HUDEP-2 (cell line): ENCODE measurements around the gene IGSF8.

Experiments used
- DNase-seq, 76 experiments: peaks; one replicate each; lab custom pipeline; 2025; ENCODE audit not compliant: unreplicated experiment in 76 of 76; lab: John Stamatoyannopoulos, UW

IGSF8 gene, protein sequence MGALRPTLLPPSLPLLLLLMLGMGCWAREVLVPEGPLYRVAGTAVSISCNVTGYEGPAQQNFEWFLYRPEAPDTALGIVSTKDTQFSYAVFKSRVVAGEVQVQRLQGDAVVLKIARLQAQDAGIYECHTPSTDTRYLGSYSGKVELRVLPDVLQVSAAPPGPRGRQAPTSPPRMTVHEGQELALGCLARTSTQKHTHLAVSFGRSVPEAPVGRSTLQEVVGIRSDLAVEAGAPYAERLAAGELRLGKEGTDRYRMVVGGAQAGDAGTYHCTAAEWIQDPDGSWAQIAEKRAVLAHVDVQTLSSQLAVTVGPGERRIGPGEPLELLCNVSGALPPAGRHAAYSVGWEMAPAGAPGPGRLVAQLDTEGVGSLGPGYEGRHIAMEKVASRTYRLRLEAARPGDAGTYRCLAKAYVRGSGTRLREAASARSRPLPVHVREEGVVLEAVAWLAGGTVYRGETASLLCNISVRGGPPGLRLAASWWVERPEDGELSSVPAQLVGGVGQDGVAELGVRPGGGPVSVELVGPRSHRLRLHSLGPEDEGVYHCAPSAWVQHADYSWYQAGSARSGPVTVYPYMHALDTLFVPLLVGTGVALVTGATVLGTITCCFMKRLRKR

DNA sequence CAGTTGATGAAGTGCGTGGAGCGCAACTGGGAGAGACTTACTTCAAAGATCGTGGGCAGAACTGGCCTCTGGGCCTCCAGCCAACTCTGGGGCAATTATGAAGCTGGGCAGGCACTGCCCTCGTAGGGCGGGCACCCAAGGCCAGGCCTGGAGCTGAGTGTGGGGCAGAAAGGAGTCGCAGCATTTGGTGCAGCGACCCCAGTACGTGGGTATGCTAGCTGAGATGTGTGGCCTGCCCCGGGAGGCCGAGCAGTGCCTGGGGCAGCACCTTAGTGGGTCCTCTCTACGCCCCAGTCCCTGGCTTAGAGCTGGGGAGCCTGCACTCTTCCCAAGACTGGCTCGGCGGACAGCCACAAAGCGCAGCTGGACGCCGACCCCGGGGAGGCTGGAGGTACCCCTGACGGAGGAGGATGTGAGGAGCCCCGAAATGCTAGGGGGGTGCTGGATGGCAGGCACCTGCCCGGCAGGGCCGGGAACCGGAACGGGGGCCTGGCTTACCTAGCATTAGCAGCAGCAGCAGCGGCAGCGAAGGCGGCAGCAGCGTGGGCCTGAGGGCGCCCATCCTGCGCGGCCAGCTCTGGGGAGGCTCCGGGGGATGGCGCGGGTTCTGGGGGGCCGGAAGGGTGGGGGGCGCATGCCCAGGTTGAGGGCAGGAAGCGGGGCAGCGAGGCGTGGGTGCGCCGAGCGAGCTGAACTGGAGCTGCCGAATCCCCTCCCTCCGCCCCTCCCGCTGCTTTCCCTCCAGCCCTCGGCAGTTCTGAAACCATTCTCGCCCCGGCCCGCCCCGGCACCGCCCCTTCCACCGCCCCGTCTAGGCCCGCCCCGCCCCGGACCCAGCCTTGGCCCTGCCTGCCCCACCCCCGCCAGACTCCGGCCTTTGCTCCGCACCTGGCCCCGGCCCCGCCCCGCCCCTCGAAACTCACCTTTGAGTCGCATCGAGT lies at the start of gene IGSF8:
IGSF8 (minus strand) TSS at position 709 of the 941 bp plus-strand sequence; CDS start at position 562, 147 bp downstream.
- peak in 51 of 76 experiments; percentile 8 to 90 (median 79) for DNase-seq

DNA sequence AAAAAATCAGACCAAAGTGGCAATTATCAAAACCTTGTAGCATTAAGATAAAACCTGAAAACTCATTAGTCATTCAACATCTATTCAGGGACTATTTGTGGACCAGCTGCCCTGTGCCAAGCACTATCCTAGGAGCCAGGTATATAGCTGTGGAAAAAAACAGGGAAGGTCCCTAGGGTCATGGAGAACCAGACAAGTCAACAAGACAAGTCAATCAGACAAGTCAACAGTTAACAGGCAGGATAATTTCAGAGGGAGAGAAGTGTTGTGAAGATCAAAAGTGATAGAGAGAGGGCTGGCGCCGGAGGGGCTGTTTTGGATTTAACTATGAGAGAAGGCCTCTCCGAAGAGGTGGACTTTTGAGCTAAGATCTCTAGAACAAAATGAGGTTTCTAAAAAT lies 49.7 kb upstream of the IGSF8 start:
- DNase-seq: no peak

DNA sequence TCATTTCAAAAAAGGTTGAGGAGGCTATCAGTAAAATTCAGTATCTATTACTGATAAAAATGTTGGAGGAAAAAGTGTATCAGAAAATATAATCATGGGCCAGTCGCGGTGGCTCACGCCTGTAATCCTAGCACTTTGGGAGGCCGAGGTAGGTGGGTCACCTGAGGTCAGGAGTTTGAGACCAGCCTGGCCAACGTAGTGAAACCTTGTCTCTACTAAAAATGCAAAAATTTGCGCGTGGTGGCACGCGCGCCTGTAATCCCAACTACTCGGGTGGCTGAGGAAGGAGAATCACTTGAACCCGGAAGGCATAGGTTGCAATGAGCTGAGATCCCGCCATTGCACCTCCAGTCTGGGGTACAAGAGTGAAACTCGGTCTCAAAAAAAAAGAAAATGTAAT lies 47.7 kb upstream of the IGSF8 start:
- DNase-seq: no peak

DNA sequence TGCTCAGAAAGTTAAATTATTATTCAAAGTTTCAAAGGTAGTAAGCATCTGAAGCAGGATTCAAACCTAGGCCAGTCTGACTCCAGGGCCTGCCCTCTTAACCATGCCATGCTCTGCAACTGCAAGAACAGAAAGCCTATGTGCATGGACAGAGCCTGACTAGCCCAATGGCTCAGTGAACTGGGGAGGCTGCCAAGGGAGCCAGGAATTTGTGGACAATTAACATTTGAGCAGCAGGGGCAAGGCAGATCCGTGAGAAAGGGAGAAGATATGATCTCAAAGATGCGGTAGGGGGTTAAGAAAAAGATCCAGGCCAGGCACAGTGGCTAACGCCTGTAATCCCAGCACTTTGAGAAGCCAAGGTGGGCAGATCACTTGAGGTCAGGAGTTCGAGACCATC lies 46.5 kb upstream of the IGSF8 start:
- DNase-seq: no peak

DNA sequence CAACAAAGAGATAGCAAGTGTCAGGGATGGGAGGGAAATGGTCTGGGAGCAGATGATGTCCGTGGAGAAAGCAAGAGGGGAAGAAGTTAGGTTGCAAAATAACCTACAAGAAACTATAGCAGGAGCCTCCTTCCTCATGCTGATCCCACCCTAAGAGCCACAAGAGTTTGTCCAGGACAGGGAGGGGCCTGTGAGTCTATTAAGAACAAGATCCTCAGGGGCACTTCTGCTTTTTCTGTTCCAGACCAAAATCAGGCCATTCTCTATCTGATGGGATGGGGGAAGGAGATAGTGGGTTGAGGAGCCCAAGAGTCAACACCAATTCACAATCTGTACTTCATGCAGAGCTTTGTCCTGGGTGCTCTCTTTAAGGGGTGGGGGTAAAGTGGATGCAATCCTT lies 45.3 kb upstream of the IGSF8 start:
- no peak for DNase-seq

DNA sequence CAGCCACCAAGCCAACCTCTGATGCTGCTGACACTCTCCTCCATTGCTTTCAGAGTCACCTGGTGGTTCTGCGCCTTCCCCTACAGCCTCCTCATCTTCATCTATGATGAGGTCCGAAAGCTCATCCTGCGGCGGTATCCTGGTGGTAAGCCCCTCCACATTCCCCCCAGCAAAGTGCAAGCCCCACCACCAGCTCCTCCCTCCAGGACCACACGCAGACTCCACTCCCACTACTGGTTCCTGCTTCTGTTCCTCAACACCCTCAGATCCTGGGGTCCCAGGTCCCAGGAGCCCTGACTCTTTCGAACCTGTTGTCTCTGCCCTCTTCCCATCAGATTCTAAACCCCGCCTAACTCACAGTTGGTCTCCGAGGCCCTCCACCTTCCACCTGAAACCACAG lies 41.4 kb upstream of the IGSF8 start:
- DNase-seq: no peak

DNA sequence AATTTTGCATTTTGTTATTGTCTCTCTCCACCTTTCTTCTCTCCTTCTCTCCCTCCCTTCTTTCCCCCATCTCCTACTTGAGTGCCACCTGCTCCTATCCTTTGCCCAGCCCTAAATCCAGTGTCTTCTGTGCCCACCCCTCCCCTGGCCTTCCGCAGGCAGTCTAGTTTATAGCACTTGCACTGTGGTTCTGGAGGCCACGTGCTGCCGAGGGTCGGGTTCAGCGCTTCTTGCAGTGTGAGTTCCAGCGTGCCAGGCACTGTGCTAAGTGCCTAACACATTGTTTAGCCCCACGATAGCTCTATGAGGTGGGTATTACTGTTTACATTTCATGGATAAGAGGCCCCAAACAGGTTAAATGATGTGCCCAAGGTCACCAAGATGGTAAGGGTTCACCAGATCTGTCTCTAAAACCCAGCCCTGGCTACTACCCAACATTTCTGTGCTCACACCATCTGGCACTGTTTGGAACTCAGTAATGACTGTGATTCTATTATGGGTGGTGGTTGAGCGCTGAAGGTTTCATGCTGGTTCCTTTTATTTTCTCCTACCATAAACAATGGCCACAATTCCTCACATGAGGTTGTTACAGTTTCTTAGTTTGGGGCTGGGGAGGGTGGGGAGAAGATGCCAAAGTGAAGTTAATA lies 38.9 kb upstream of the IGSF8 start:
- DNase-seq: no peak

DNA sequence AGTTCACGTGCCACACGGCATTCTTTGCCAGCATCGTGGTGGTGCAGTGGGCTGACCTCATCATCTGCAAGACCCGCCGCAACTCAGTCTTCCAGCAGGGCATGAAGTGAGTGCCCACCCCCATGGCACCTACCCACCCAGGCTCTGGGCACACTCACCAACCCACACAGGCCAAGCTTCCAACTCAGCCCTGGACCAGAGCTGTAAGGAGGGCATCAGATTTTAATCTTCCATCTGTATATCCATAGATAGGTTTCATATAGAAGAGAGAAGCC lies 38.4 kb upstream of the IGSF8 start:
- no peak for DNase-seq

DNA sequence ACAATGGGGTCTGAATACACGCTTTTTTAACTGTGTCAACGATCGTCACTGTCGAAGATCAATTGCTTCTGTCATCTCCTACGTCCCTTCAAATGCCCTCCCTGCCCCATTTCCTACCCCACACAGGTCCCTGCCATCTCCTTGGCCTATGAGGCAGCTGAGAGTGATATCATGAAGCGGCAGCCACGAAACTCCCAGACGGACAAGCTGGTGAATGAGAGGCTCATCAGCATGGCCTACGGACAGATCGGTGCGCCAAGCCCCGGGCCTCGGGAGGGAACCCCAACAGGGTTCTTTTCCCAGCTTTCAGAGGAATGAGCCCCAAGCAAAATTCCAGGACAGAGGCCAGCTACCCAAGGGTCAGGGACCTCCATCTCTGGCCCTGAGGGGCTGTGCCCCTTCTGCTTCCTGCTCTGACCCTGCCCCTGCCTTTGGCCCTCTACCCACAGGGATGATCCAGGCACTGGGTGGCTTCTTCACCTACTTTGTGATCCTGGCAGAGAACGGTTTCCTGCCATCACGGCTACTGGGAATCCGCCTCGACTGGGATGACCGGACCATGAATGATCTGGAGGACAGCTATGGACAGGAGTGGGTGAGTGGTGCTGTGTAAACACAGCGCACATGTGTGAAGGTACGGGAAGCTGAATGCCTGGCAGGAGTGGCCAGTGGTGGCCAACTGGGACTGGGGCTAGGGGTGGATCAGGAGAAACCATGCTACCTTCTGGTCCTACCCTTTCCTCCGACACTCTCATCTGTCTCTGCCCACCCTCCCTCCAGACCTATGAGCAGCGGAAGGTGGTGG lies 37.9 kb upstream of the IGSF8 start:
- DNase-seq: no peak

DNA sequence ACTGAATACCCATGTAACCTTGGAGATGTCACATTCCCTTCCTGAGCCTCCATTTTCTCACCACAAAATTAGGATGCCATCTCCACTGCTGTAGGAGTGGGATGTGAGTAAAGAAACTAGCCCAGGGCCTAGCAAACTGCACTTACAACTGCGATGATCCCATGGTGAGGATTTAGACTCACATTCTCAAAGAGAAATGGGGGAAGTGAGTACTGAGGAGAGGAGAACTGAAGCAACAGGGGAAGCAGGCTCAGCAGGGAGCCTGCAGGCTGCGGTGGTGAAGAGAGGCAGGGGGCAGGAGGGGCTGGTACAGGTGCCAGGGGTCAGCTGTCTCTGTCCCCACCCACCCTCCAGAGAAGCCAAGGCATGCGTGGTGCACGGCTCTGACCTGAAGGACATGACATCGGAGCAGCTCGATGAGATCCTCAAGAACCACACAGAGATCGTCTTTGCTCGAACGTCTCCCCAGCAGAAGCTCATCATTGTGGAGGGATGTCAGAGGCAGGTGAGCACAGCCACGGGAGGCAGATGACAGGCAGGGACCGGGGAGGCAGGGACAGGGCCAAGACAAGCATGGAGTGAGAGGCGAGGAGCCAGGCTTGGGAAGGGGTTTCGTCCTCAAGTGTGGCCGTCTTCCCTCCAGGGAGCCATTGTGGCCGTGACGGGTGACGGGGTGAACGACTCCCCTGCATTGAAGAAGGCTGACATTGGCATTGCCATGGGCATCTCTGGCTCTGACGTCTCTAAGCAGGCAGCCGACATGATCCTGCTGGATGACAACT lies 36.6 kb upstream of the IGSF8 start:
- no peak for DNase-seq

DNA sequence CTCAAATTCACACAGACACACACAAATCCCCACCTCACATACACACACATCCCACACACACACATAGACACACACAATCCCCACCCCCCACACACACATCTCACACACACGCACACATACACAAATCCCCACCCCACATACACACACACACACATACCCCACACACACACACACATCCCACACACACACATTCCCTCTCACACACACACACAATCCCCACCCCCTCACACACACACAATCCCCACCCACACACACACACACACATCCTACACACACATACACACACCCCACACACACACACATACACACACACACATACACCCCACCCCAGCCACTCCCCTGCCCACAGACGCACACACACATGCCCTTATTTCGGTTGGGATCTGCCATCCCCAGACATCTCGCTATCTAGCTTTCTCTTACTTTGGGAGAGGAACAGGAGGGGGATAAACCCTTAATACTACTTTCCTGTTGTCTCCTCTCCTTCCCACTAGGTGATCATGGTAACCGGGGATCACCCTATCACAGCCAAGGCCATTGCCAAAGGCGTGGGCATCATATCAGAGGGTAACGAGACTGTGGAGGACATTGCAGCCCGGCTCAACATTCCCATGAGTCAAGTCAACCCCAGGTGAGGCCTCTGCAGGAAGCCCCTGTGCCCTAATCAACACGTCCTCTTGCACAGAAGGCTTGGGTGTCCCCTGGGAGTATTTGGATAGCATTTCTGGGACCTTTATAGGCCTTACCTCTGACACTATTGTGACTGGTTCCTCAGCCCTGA lies 35.8 kb upstream of the IGSF8 start:
- no peak for DNase-seq

DNA sequence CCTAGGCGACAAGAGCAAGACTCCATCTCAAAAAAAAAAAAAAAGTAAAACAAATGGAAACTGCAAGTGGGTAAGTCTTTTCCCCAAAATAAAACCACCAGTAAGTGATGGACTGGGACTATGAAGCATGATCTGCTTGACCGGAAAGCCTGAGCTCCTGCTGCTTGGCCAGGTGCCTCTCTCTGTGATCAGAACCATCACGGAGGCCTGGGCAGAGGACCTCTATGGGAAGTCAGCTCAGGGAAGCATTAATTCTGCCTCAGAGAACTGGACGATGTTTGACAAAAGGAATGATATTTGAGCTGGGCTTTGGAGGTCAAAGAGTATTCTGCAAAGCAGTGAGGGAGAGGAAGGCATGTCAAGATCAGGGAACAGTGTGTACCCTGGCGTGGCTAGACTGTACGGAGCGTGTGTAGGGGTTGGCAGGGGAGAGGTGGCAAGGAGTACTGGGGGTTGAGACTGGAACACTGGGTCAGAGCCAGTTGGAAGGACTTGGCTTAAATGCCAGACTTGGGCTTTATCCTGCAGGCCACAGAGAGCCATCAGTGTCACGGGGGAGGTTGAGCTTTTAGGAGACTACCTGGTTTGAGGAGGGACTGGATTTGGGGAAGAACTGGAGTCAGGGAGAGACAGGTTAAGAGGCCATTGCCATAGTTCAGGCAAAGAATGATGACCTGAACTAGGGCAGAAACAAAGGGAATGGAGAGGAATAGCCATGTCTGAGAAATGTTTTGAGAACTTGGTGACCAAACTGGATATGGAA lies 33.6 kb upstream of the IGSF8 start:
- DNase-seq: no peak

DNA sequence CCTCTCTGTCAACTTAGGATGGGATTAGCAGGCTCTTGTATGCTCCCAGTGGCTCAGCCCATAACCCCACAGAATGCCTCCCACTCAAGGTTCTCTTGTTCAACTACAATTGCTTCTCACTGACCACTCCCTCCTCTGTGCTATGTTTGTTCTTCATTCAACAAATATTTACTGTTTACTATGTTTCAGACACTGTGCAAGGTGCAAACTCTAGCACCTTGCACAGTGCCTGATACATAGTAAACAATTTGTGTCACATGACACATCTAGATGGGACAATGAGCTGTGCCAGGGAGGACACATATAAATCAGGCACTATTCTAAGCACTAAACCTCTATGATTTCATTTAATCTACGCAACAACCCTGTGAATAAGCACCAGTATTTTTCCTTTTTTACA lies 32.5 kb upstream of the IGSF8 start:
- no peak for DNase-seq

DNA sequence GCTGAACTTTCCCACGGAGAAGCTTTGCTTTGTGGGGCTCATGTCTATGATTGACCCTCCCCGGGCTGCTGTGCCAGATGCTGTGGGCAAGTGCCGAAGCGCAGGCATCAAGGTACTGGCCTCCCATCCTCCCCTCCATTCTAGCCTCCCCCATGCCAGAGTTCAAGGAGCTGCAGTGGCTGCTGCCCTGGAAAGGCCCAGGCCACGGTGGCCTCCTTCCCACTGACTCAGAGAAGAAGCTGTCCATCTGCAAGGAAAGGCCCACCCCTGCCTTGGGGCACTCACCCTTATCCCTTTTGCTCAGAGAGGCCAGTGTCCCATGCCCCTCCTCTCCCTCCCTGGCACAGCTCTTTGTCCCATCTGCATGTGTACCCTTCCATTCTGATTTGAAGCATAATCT lies 32.1 kb upstream of the IGSF8 start:
- DNase-seq: no peak

DNA sequence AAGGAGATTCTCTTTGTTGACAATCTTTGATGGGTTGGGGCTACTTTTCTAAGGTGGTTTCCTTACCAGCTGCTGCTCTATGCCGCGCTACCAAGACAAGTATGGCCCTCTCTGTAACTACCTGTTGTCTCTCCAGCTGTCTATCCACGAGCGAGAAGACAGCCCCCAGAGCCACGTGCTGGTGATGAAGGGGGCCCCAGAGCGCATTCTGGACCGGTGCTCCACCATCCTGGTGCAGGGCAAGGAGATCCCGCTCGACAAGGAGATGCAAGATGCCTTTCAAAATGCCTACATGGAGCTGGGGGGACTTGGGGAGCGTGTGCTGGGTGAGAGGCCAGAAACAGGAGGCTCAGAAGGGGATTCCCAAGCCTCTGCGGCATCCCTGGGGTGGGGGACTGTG lies 31.5 kb upstream of the IGSF8 start:
- DNase-seq: no peak

DNA sequence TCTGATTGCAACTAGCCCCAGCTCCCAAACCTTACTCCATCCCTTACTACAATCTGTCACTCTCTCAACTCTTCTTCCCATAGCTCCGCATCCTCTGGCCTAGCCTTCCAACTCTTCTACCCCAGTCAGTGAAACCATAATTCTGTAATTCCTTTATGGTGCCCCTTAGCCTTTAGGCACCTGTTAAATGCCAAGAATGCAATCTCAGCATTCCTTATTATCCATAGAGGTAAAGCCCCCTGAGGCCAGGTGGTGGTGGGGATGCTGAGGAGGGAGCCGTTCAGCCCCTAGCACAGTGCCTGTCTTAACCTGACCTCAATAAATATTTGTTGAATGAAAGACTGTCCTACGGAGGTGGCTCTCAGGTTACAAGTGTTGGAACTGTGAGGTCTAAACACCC lies 31.1 kb upstream of the IGSF8 start:
- DNase-seq: no peak

DNA sequence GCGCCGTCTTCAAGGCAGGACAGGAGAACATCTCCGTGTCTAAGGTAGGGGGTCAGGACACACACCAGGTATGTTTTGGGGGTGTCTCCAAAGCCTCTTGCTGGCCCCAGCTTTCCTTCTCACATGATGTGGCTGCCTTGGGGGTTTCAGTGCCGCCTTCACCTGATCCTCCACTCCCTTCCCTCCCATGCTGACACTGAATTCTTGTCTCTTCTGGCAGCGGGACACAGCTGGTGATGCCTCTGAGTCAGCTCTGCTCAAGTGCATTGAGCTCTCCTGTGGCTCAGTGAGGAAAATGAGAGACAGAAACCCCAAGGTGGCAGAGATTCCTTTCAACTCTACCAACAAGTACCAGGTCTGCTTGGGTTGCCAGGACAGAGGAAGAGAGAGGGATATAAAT lies 30.6 kb upstream of the IGSF8 start:
- no peak for DNase-seq

DNA sequence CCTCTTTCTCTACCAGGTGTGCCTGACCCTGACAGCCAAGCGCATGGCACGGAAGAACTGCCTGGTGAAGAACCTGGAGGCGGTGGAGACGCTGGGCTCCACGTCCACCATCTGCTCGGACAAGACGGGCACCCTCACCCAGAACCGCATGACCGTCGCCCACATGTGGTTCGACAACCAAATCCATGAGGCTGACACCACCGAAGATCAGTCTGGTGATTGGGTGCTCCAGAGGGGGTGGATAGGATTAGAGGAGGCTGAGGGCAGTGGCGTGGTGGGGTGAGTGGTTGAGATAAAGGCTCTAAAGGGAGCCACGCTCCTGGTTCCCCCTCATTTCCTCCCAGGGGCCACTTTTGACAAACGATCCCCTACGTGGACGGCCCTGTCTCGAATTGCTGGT lies 30.2 kb upstream of the IGSF8 start:
- no peak for DNase-seq
